ENCODE data around the gene ADARB2.
"Not testable (repeated sequence)": the region's sequence is repeated elsewhere in the genome, so short reads cannot be mapped to it uniquely, and the experiment has no call there.

ADARB2 gene

GRCh38 chr10:1346201-1346600 is 391.1 kb downstream of the ADARB2 start:
- DNase-seq (ENCODE audit: extremely low spot score): no peak
- POLR2A ChIA-PET: no interaction called here
- TF ChIP-seq CTBP1 (IDR thresholded peaks at IDR 0.05; ENCODE audit: borderline replicate concordance) (no peak), L3MBTL2 (conservative IDR thresholded peaks at IDR 0.05) (no peak), ELF4 (IDR thresholded peaks at IDR 0.05) (no peak), LEF1 (IDR thresholded peaks at IDR 0.05; ENCODE audit: borderline replicate concordance) (no peak)
- CTCF ChIA-PET: interaction anchor here (1.0 kb wide), 1 partner anchor 13 kb away, joined by 3 read pairs; no protein-coding TSS in a partner anchor

GRCh38 chr10:1345368-1345767 is 392.0 kb downstream of the ADARB2 start:
- TF ChIP-seq ELF4 (IDR thresholded peaks at IDR 0.05): no peak
- TF ChIP-seq TARDBP (IDR thresholded peaks at IDR 0.05): no peak
- DNase-seq (ENCODE audit: extremely low spot score): no peak
- POLR2A ChIA-PET: no interaction called here
- CTCF ChIA-PET: no interaction called here

GRCh38 chr10:1344846-1345245 is 392.5 kb downstream of the ADARB2 start:
- no peak for DNase-seq (ENCODE audit: extremely low spot score)
- no peak for TF ChIP-seq FOXA1 (IDR thresholded peaks at IDR 0.05)
- TF ChIP-seq SP1 (IDR thresholded peaks at IDR 0.05): no peak
- no peak for TF ChIP-seq ARNT (IDR thresholded peaks at IDR 0.05)
- no peak for TF ChIP-seq CTBP1 (IDR thresholded peaks at IDR 0.05; ENCODE audit: borderline replicate concordance)
- no peak for TF ChIP-seq ZNF384 (IDR thresholded peaks at IDR 0.05)
- no peak for TF ChIP-seq FOXM1 (IDR thresholded peaks at IDR 0.05; ENCODE audit: borderline replicate concordance)
- TF ChIP-seq TARDBP (IDR thresholded peaks at IDR 0.05): no peak
- CTCF ChIA-PET: no interaction called here
- POLR2A ChIA-PET: no interaction called here

- ChIA-PET POLR2A (no interaction called here), CTCF (no interaction called here)
- TF ChIP-seq ZNF384 (IDR thresholded peaks at IDR 0.05) (no peak), L3MBTL2 (conservative IDR thresholded peaks at IDR 0.05) (no peak), ELF4 (IDR thresholded peaks at IDR 0.05) (no peak), TARDBP (IDR thresholded peaks at IDR 0.05) (no peak), NFRKB (IDR thresholded peaks at IDR 0.05) (no peak), ARNT (IDR thresholded peaks at IDR 0.05) (no peak), BHLHE40 (IDR thresholded peaks at IDR 0.05; ENCODE audit: borderline replicate concordance) (no peak), SP1 (IDR thresholded peaks at IDR 0.05) (no peak), SUZ12 (IDR thresholded peaks at IDR 0.05) (no peak), FOXK2 (IDR thresholded peaks at IDR 0.05) (no peak), FOXA1 (IDR thresholded peaks at IDR 0.05) (no peak), CTBP1 (IDR thresholded peaks at IDR 0.05; ENCODE audit: borderline replicate concordance) (no peak)
- no peak for DNase-seq (ENCODE audit: extremely low spot score)
These were observed 392.9 kb downstream of the ADARB2 start for GRCh38 chr10:1344408-1344807.

- TF ChIP-seq ELF4 (IDR thresholded peaks at IDR 0.05) (no peak), FOXM1 (IDR thresholded peaks at IDR 0.05; ENCODE audit: borderline replicate concordance) (no peak), PKNOX1 (IDR thresholded peaks at IDR 0.05) (no peak), FOXA1 (IDR thresholded peaks at IDR 0.05) (no peak), BHLHE40 (IDR thresholded peaks at IDR 0.05; ENCODE audit: borderline replicate concordance) (no peak), LEF1 (IDR thresholded peaks at IDR 0.05; ENCODE audit: borderline replicate concordance) (no peak), ZNF384 (IDR thresholded peaks at IDR 0.05) (no peak), HDGF (IDR thresholded peaks at IDR 0.05; ENCODE audit: borderline replicate concordance) (no peak), NFRKB (IDR thresholded peaks at IDR 0.05) (no peak), SP1 (IDR thresholded peaks at IDR 0.05) (no peak), FOXK2 (IDR thresholded peaks at IDR 0.05) (no peak), CTBP1 (IDR thresholded peaks at IDR 0.05; ENCODE audit: borderline replicate concordance) (no peak), TARDBP (IDR thresholded peaks at IDR 0.05) (no peak), L3MBTL2 (conservative IDR thresholded peaks at IDR 0.05) (no peak), ARNT (IDR thresholded peaks at IDR 0.05) (no peak)
- no peak for DNase-seq (ENCODE audit: extremely low spot score)
- CTCF ChIA-PET: interaction anchor here (0.6 kb wide), 1 partner anchor 1778 kb away, joined by 4 read pairs; no protein-coding TSS in a partner anchor
- POLR2A ChIA-PET: no interaction called here
These were observed 394.1 kb downstream of the ADARB2 start for GRCh38 chr10:1343176-1343575.

- POLR2A ChIA-PET; CTCF ChIA-PET; DNase-seq (ENCODE audit: extremely low spot score): not testable (repeated sequence)
These were observed 396.3 kb downstream of the ADARB2 start for GRCh38 chr10:1341052-1341451.

- no peak for DNase-seq (ENCODE audit: extremely low spot score)
- POLR2A ChIA-PET: no interaction called here
- no peak for TF ChIP-seq L3MBTL2 (conservative IDR thresholded peaks at IDR 0.05)
- TF ChIP-seq BHLHE40 (IDR thresholded peaks at IDR 0.05; ENCODE audit: borderline replicate concordance): no peak
- no peak for TF ChIP-seq FOXA1 (IDR thresholded peaks at IDR 0.05)
- no peak for TF ChIP-seq FOXK2 (IDR thresholded peaks at IDR 0.05)
- TF ChIP-seq SP1 (IDR thresholded peaks at IDR 0.05): no peak
- no peak for TF ChIP-seq LEF1 (IDR thresholded peaks at IDR 0.05; ENCODE audit: borderline replicate concordance)
- no peak for TF ChIP-seq PKNOX1 (IDR thresholded peaks at IDR 0.05)
- no peak for TF ChIP-seq ELF4 (IDR thresholded peaks at IDR 0.05)
- TF ChIP-seq ARNT (IDR thresholded peaks at IDR 0.05): no peak
- no peak for TF ChIP-seq ZNF384 (IDR thresholded peaks at IDR 0.05)
- no peak for TF ChIP-seq SUZ12 (IDR thresholded peaks at IDR 0.05)
- TF ChIP-seq CTBP1 (IDR thresholded peaks at IDR 0.05; ENCODE audit: borderline replicate concordance): no peak
- no peak for TF ChIP-seq NFRKB (IDR thresholded peaks at IDR 0.05)
- no peak for TF ChIP-seq TARDBP (IDR thresholded peaks at IDR 0.05)
- TF ChIP-seq FOXM1 (IDR thresholded peaks at IDR 0.05; ENCODE audit: borderline replicate concordance): no peak
- TF ChIP-seq HDGF (IDR thresholded peaks at IDR 0.05; ENCODE audit: borderline replicate concordance): no peak
- CTCF ChIA-PET: interaction anchor here (0.9 kb wide), 1 partner anchor 9 kb away, joined by 3 read pairs; no protein-coding TSS in a partner anchor
These were observed 397.9 kb downstream of the ADARB2 start for GRCh38 chr10:1339396-1339795.

GRCh38 chr10:1335642-1336041 is 401.7 kb downstream of the ADARB2 start:
- TF ChIP-seq SP1 (IDR thresholded peaks at IDR 0.05) (no peak), LEF1 (IDR thresholded peaks at IDR 0.05; ENCODE audit: borderline replicate concordance) (no peak), ZNF384 (IDR thresholded peaks at IDR 0.05) (no peak), ELF4 (IDR thresholded peaks at IDR 0.05) (no peak), PKNOX1 (IDR thresholded peaks at IDR 0.05) (no peak), SUZ12 (IDR thresholded peaks at IDR 0.05) (no peak), FOXK2 (IDR thresholded peaks at IDR 0.05) (no peak), ARNT (IDR thresholded peaks at IDR 0.05) (no peak), BHLHE40 (IDR thresholded peaks at IDR 0.05; ENCODE audit: borderline replicate concordance) (no peak), TARDBP (IDR thresholded peaks at IDR 0.05) (no peak), FOXA1 (IDR thresholded peaks at IDR 0.05) (no peak), FOXM1 (IDR thresholded peaks at IDR 0.05; ENCODE audit: borderline replicate concordance) (no peak), L3MBTL2 (conservative IDR thresholded peaks at IDR 0.05) (no peak), NFRKB (IDR thresholded peaks at IDR 0.05) (no peak), HDGF (IDR thresholded peaks at IDR 0.05; ENCODE audit: borderline replicate concordance) (no peak), CTBP1 (IDR thresholded peaks at IDR 0.05; ENCODE audit: borderline replicate concordance) (no peak)
- CTCF ChIA-PET: no interaction called here
- POLR2A ChIA-PET: no interaction called here
- DNase-seq (ENCODE audit: extremely low spot score): no peak

All from HEK293T (cell line).